Measurements from ENCODE around the gene BTF3L4.

GRCh38 chr1:52032785-52033131, 23.3 kb upstream of the BTF3L4 start:
- TF ChIP-seq CTCF (IDR thresholded peaks at IDR 0.05) (no peak), POLR2A (IDR thresholded peaks at IDR 0.05) (no peak), POLR2AphosphoS5 (IDR thresholded peaks at IDR 0.05) (peak in 1 of 4 donors; percentile 11), EP300 (IDR thresholded peaks at IDR 0.05) (no peak)
